Thoracic aorta (tissue), 2 donors: ENCODE measurements around the gene CDK5RAP2. TPM values are rescaled to one million over a fixed set of nuclear protein-coding genes. Genes with fewer than 3 reads are reported as not detected.

Experiments used
- ATAC-seq: fragments of 150-250 bp; one replicate; pipeline ENCODE4 v1.8.0; 2017; ENCODE audit warnings: low read depth; ENCODE audit not compliant: insufficient number of reproducible peaks, low FRiP score
- DNase-seq: peaks from one replicate; pipeline ENCODE4 v3.0.0-alpha.2; 2020; ENCODE audit warnings: low spot score
- H3K27ac ChIP-seq, 2 donors: fragments of 200-600 bp; sonication (generic); 1 replicate in 1 of 2; 2 replicates in 1 of 2; pipeline ENCODE4 v1.5.1; 2016; ENCODE audit warnings: mild to moderate bottlenecking in 2 of 2, moderate library complexity in 2 of 2
- H3K27me3 ChIP-seq: fragments of 200-600 bp; sonication (generic); replicated peaks from 2 replicates; pipeline ENCODE4 v1.6.0; 2016; ENCODE audit warnings: mild to moderate bottlenecking; ENCODE audit not compliant: insufficient read depth
- H3K36me3 ChIP-seq: fragments of 200-600 bp; sonication (generic); one replicate; pipeline ENCODE4 v1.5.1; 2016
- H3K4me1 ChIP-seq, 2 donors: fragments of 200-600 bp; sonication (generic); 1 replicate in 1 of 2; 2 replicates in 1 of 2; pipeline versions ENCODE4 v1.5.1 to v1.6.0; 2016; ENCODE audit warnings: low read depth in 2 of 2, mild to moderate bottlenecking in 1 of 2; ENCODE audit not compliant: control insufficient read depth in 1 of 2
- H3K4me3 ChIP-seq: fragments of 200-600 bp; sonication (generic); 2 replicates; pipeline ENCODE4 v1.5.1; 2016; ENCODE audit warnings: mild to moderate bottlenecking
- H3K9me3 ChIP-seq: fragments of 200-600 bp; sonication (generic); 2 replicates; pipeline ENCODE4 v1.5.1; 2016
- CTCF ChIP-seq: fragments of 200-600 bp; sonication (generic); IDR thresholded peaks from one replicate; pipeline ENCODE4 v1.5.1; 2019; ENCODE audit warnings: antibody characterized with exemption
- total RNA-seq, 2 donors: library from RNA; depleted of rRNA; stranded (reverse); fragments of >200 nt; gene quantifications; one replicate each; pipeline versions ENCODE4 v1.1.0 to v1.2.3, GENCODE V29; 2016

Gene CDK5RAP2
- total RNA-seq, 2 donors from 2014 or later = 67.8 to 132 TPM

DNA sequence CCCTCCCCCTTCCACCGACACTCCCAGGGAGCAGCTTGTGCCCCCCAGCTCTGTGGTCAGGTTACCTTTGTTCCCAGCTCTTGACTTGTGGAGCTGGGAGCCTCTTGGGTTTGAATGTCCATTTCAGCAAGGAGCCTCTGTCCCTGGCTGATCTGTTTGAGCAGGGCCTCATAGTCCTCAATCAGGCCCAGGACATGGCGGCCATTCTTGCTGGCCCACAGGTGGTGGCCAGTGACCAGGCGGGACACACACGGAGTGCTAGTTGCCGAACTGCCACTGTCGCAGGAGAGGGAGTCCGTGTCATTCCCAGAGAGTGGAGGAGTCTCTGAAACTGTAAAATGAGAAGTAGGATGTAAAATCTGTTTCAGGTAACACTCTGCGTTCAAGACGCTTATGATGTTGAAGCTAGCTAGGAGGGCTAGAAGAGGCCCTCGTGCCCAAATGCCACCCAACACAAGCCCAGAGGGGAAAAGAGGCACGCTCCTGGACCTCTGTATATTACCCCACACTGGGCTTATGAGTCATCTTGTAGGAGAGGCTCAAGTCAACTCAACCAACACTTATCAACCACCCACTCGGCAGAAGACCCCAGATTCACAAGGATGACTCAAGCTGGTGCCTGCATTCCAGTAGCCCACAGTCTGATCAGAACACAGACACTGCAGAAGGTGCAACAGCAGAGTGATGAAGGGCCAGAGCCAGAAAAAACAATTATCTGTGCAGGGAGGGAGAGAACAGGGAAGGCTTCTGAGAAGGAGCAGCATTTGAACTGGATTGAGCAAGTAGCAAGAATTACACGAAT, 177.0 kb downstream of the CDK5RAP2 start:
- no peaks in the 10 kb centered on the region for H3K4me1 ChIP-seq
- DNase-seq (no peak), ATAC-seq (no peak)
- H3K27ac ChIP-seq = no peak overlapping the region
- no peak for TF ChIP-seq CTCF
- H3K27me3 ChIP-seq = no peaks in the 10 kb centered on the region
- peaks cover 52% of the 10 kb centered on the region for H3K36me3 ChIP-seq
- H3K9me3 ChIP-seq = no peaks in the 10 kb centered on the region
- H3K4me3 ChIP-seq = no peak overlapping the region

DNA sequence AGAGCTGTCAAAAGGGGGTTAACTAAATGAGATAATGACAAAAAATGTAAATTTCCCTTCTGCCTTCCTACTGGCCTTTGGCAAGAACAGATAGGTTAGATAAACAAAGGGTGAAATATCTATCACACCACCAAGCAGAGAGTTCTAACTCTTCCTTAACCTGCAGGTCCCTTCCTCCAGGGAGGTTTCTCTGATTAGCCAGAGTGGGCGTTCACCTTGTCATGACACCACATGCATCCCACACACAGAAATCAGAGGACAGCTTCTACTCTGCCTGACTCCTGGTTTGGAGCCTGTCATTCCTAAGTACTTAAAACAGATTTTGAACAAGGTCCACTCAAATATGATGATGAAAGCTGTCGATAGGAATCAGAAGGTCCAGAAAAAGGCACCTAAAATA, 180.0 kb downstream of the CDK5RAP2 start:
- H3K4me3 ChIP-seq = no peak overlapping the region
- H3K36me3 ChIP-seq = peaks cover 43% of the 10 kb centered on the region
- no peak for TF ChIP-seq CTCF
- DNase-seq (no peak), ATAC-seq (no peak)
- no peaks in the 10 kb centered on the region for H3K27me3 ChIP-seq
- no peaks in the 10 kb centered on the region for H3K9me3 ChIP-seq
- no peaks in the 10 kb centered on the region for H3K4me1 ChIP-seq
- no peak overlapping the region for H3K27ac ChIP-seq

DNA sequence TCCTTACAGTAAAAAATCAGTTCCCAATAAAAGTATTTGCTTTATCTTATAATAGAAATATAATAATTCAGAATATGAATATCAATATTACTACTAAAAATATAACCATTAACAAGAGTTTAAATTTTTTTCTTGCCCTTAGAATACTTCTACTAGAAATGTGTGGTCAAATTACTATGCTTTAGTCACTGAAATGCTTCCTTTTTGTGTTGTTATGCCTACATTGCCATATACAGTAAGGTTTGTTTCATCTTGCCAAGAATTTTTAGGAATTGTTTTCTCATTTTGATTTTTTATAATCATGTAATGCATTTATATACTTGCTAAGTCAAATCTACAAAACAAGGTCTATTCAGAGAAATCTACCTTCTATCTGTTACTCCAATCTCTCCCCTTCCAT, 181.7 kb downstream of the CDK5RAP2 start:
- no peak overlapping the region for H3K4me3 ChIP-seq
- H3K36me3 ChIP-seq = peaks cover 36% of the 10 kb centered on the region
- H3K9me3 ChIP-seq = no peaks in the 10 kb centered on the region
- H3K27ac ChIP-seq = no peak overlapping the region
- no peak for DNase-seq
- no peak for TF ChIP-seq CTCF
- H3K27me3 ChIP-seq = no peaks in the 10 kb centered on the region
- peaks cover 5 to 14% of the 10 kb centered on the region in 2 donors for H3K4me1 ChIP-seq
- ATAC-seq = no peak

DNA sequence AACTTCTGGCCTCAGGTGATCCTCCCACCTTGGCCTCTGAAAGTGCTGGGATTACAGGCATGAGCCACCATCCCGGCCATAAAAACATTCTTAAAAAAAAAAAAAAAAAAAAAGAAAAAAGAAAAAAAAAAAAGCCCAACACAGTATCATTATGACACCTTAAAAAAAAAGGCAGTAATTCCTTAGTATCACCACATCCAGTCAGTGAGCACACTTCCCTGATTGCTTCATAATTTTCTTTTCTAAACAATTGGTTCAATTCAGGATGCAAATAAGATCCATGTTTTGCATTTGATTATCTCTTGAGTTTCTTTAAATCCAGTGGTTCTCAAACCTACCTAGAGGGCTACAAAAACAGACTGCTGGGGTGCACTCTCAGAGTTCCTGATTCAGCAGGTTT, 182.5 kb downstream of the CDK5RAP2 start:
- peaks cover 28% of the 10 kb centered on the region for H3K36me3 ChIP-seq
- H3K9me3 ChIP-seq = no peaks in the 10 kb centered on the region
- no peak overlapping the region for H3K27ac ChIP-seq
- no peaks in the 10 kb centered on the region for H3K27me3 ChIP-seq
- peaks cover 5 to 23% of the 10 kb centered on the region in 2 donors for H3K4me1 ChIP-seq
- no peak for DNase-seq
- TF ChIP-seq CTCF = no peak
- H3K4me3 ChIP-seq = no peak overlapping the region
- ATAC-seq = no peak

GRCh38 chr9:120396931-120397330, 183.0 kb downstream of the CDK5RAP2 start:
- H3K4me3 ChIP-seq = no peak overlapping the region
- DNase-seq = no peak
- peaks cover 5 to 28% of the 10 kb centered on the region in 2 donors for H3K4me1 ChIP-seq
- H3K27ac ChIP-seq = no peak overlapping the region
- peaks cover 25% of the 10 kb centered on the region for H3K36me3 ChIP-seq
- H3K27me3 ChIP-seq = no peaks in the 10 kb centered on the region
- no peaks in the 10 kb centered on the region for H3K9me3 ChIP-seq
- TF ChIP-seq CTCF = no peak
- ATAC-seq = no peak
